GM13977 (cell line): ENCODE measurements around the gene PAQR8.
A peak's percentile ranks its signal among the peaks of the same experiment; 100 is the strongest.
"Not testable (repeated sequence)": the region's sequence is repeated elsewhere in the genome, so short reads cannot be mapped to it uniquely, and the experiment has no call there.

Experiments
- DNase-seq: peaks from one replicate; pipeline ENCODE4 v3.0.0; 2012; ENCODE audit warnings: low spot score
- CTCF ChIP-seq: IDR thresholded peaks from 2 replicates; pipeline ENCODE4 v1.5.1; 2012; ENCODE audit warnings: mild to moderate bottlenecking, control low read depth; ENCODE audit not compliant: insufficient read depth; ENCODE audit errors: extremely low read depth, missing control alignments
- in situ Hi-C: fragments of 300-500 bp; cut with MboI; formaldehyde crosslinking; loops from one replicate; pipeline ENCODE4 v1.12.0; 2022; ENCODE audit warnings: low sequenced_read_pairs, low pct_unique_long_range_greater_than_20kb, mixed read lengths, inconsistent platforms; ENCODE audit not compliant: unreplicated experiment

Gene PAQR8

GRCh38 chr6:52384145-52384766 lies 22.3 kb downstream of the PAQR8 start:
- TF ChIP-seq CTCF: no peak
- no peak for DNase-seq
- in situ Hi-C loops: no loop called here

GRCh38 chr6:52385074-52385473 lies 23.1 kb downstream of the PAQR8 start:
- TF ChIP-seq CTCF: no peak
- DNase-seq: no peak
- in situ Hi-C loops: no loop called here

GRCh38 chr6:52388119-52388518 lies 26.2 kb downstream of the PAQR8 start:
- DNase-seq, in situ Hi-C loops: not testable (repeated sequence)

- in situ Hi-C loops: no loop called here
- no peak for DNase-seq
- TF ChIP-seq CTCF: no peak
Measured at GRCh38 chr6:52388790-52389189, 26.8 kb downstream of the PAQR8 start.

DNA sequence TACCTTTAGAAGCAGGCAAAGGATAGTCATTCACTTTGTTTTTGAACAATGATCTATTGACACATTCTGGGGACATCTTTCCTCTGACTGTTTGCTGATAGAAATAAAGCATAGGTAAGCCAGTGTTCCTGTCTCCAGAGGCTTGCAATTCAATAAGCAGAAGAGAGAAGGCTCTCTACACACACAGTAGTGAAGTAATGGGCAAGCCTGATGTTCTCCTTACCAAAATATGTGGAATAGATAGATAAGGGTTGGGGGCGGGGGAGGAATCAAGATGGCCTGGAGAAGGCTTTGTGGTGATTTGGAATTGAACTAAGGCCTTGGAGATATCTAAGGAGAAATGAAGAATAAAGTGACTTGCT lies 27.3 kb downstream of the PAQR8 start:
- TF ChIP-seq CTCF: no peak
- in situ Hi-C loops: no loop called here
- DNase-seq: no peak

DNA sequence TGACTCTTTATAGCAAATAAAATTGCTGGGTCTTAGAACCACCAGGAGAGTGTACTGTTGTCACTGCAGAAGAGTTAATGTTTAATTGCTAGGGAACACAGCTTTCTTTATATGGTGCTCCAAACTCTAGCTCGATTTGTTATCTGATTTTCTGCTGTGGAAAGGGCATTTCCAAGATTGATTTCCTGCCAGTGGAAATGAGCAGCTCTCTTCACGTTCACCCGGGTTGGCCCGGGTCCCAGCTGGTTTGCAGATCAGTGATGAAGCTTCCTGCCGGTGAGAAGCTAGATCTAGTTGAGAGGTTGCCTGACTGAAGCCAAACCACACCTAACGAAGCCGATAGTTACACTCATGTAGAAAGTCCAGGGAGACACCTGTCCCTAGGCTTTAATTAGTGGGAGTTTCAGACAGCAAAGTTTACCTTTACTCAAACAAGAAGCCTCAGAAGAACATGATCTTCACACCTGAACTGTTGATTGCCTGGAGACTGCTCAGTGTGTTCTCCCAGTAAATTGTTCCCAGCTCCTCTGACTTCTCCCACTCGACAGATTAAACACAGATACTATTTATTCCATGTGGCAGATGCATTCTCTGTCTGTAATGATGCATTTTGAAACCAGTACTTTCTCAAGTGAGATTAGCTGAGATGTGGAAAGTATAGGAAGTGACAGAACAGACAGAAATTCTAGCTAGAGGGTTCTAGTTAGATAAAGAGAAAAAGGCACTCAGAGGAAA lies 27.8 kb downstream of the PAQR8 start:
- peak; percentile 61 for DNase-seq
- no peak for TF ChIP-seq CTCF
- in situ Hi-C loops: loop anchor here (5.0 to 10.0 kb wide), 2 partner anchors 32 to 225 kb away; no protein-coding TSS in a partner anchor

DNA sequence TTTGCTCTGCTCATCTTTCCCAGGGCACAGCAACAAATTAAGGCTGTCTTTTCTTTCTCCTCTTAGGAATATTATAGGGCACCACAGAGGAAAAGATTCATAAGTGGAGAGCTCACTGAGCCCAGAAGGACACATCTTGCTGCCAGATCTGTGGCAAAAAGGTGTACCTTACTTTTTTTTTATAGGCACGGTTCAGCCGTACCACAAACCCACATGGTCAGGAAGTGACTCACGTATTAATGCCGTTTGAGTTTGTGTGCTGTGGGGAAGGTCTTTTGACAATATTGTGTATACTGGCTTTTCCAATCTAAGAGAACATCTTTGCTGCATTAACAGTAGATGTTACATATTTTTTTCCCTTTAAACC lies 28.4 kb downstream of the PAQR8 start:
- in situ Hi-C loops: loop anchor here (5.0 to 10.0 kb wide), 2 partner anchors 33 to 226 kb away; no protein-coding TSS in a partner anchor
- peak; percentile 52 for DNase-seq

More for the DNA sequence above, 28.4 kb downstream of the PAQR8 start:
- TF ChIP-seq CTCF: no peak
